ENCODE measurements around the gene NIN.

DNA sequence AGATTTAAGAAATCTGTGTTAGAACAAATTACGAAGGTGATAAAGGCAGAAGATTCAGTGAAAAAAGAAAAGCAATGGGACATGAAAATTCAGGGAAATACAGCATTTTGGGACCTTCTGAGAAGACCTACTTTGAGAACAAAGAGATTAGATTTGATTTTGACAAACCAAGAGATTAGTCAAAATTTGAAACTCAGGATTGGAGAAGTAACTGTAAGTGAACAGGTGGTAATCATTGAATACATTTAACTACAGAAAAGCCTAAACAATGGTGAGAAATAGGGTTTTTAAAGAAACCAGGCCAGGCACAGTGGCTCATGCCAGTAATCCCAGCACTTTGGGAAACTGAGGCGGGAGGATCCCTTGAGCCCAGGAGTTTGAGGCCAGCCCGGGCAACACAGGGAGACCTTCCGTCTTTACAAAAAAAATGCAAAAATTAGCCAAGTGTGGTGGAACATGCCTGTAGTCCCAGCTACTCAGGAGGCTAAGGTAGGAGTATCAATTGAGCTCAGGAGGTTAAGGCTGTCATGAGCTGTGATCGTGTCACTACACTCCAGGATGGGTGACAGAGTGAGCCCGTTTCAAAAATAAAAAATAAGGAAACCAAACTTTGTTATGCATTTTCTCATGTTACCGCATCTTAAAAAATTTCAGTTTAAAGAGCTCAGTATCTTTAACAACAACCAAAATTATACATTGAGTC is 154.0 kb downstream of the NIN start:
- TF ChIP-seq TCF12 (IDR thresholded peaks at IDR 0.05; ENCODE audit: low read depth) (no peak), EP300 (IDR thresholded peaks at IDR 0.05; ENCODE audit: borderline replicate concordance) (no peak)

Data from Ishikawa (cell line).